Measurements from ENCODE around the gene RPS6KB2. TPM values are rescaled to one million over a fixed set of nuclear protein-coding genes. Genes with fewer than 3 reads are reported as not detected.

Gene RPS6KB2
- total RNA-seq, 1 experiment from 2014 or later: 170 TPM

- peak overlapping the region; percentile 99 for H3K4me2 ChIP-seq (ENCODE audit: low read length)
- H3K36me3 ChIP-seq (ENCODE audit: low read depth, low read length): no peaks in the 10 kb centered on the region
- intact Hi-C loops (cut with micrococcal nuclease): loop anchor here (1.0 to 5.0 kb wide), 2 partner anchors 41 to 67 kb away; partner anchors contain the start of genes PPP1CA and RPS6KB2
- ATAC-seq (no peak), DNase-seq (no peak)
- TF ChIP-seq EZH2phosphoT487 (IDR thresholded peaks at IDR 0.05; ENCODE audit: borderline replicate concordance, low read length): no peak
- TF ChIP-seq EZH2 (IDR thresholded peaks at IDR 0.05; ENCODE audit: low read length, unreplicated experiment): no peak
- TF ChIP-seq, protein P1, sequence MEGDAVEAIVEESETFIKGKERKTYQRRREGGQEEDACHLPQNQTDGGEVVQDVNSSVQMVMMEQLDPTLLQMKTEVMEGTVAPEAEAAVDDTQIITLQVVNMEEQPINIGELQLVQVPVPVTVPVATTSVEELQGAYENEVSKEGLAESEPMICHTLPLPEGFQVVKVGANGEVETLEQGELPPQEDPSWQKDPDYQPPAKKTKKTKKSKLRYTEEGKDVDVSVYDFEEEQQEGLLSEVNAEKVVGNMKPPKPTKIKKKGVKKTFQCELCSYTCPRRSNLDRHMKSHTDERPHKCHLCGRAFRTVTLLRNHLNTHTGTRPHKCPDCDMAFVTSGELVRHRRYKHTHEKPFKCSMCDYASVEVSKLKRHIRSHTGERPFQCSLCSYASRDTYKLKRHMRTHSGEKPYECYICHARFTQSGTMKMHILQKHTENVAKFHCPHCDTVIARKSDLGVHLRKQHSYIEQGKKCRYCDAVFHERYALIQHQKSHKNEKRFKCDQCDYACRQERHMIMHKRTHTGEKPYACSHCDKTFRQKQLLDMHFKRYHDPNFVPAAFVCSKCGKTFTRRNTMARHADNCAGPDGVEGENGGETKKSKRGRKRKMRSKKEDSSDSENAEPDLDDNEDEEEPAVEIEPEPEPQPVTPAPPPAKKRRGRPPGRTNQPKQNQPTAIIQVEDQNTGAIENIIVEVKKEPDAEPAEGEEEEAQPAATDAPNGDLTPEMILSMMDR (conservative IDR thresholded peaks at IDR 0.05; ENCODE audit: low read depth, low read length): no peak
- no peaks in the 10 kb centered on the region for H3K9me3 ChIP-seq (ENCODE audit: low read length)
- TSS peak; percentile 22 for BruUV-seq (replicated peaks)
- ChIA-PET CTCF (interaction anchor here (0.7 to 2.0 kb wide), 2 partner anchors 67 to 117 kb away, joined by 3 to 15 read pairs; partner anchors contain the start of gene PPP1CA), POLR2A (ENCODE audit: unreplicated experiment) (no interaction called here)
- H3K79me2 ChIP-seq (ENCODE audit: low read length): peaks cover 28% of the 10 kb centered on the region
- no peaks in the 10 kb centered on the region for H4K20me1 ChIP-seq (ENCODE audit: low read length)
- peak overlapping the region; percentile 59; the same call in 1 of the 2 replicates for H2AFZ ChIP-seq (ENCODE audit: low read length)
- peak overlapping the region; percentile 98 for H3K9ac ChIP-seq (ENCODE audit: low read length)
- no peaks in the 10 kb centered on the region for H3K27me3 ChIP-seq (ENCODE audit: low read length)
- peaks cover 38% of the 10 kb centered on the region for H3K4me1 ChIP-seq (ENCODE audit: insufficient read depth, low read length)
- H3K27ac ChIP-seq (ENCODE audit: low read length): peak overlapping the region; percentile 90
- no peaks in the 10 kb centered on the region for H3K9me2 ChIP-seq (replicated peaks; ENCODE audit: low read length)
- peak overlapping the region; percentile 85 for H3K4me3 ChIP-seq (ENCODE audit: low read length)
- H3F3A ChIP-seq (ENCODE audit: low read length, unreplicated experiment): peaks cover 10% of the 10 kb centered on the region
Observed at GRCh38 chr11:67468456-67468758, 40.1 kb downstream of the RPS6KB2 start.

DNA sequence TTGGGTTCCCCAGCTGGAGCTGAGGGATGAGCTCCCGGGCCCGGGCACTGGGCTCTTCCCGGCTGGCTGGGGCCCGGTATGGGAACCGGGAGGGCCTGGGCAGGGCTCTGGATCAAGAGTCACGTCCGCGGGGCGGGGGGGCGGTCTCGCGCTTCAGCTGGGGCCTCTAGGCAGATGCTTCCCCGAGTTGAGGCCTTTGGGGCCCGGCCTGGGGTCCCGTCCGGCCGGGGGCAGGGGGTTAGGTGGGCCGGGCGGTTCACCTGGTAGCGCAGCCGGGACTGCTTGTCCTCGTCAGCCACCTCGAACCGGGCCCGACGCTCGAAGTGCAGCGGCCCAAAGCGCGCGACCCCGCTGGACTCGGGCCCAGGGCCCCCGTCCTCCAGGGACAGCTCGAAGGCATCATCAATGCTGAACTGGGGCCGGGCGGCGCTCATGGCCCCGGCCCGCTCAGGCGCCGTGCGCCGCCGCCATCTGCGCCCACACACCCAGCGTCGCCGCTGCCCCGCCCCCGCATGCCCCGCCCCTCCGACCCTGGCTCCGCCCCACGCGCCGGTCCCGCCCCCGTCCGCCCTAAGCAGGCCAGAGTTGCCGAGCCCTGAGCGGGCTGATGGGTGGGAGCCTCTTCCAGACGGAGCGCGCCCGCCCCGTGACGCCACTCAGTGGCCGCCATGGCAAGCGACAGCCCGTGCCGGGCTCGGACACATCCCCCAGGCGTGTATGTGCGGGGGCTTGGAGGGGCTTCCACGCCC, 40.6 kb downstream of the RPS6KB2 start, which contains the start of gene TMEM134:
Gene TMEM134 (minus strand): TSS at position 493 of the 749 bp plus-strand sequence. CDS start 59 bp downstream, at position 434.
- Histone ChIP-seq H3K4me3 (ENCODE audit: low read length) (peak within 1 kb of the TSS; percentile 85), H3K4me2 (ENCODE audit: low read length) (peak within 1 kb of the TSS; percentile 99), H3K27me3 (ENCODE audit: low read length) (no peaks in the 10 kb centered on the region), H3K36me3 (ENCODE audit: low read depth, low read length) (no peaks in the 10 kb centered on the region), H3K9ac (ENCODE audit: low read length) (peak within 1 kb of the TSS; percentile 98), H3K9me3 (ENCODE audit: low read length) (no peaks in the 10 kb centered on the region), H3F3A (ENCODE audit: low read length, unreplicated experiment) (peaks cover 8% of the 10 kb centered on the region), H3K4me1 (ENCODE audit: insufficient read depth, low read length) (peaks cover 33% of the 10 kb centered on the region), H3K27ac (ENCODE audit: low read length) (peak within 1 kb of the TSS; percentile 90), H3K9me2 (replicated peaks; ENCODE audit: low read length) (no peaks in the 10 kb centered on the region), H3K79me2 (ENCODE audit: low read length) (peaks cover 24% of the 10 kb centered on the region), H4K20me1 (ENCODE audit: low read length) (no peaks in the 10 kb centered on the region), H2AFZ (ENCODE audit: low read length) (peak within 1 kb of the TSS; percentile 83)
- POLR2A ChIA-PET (ENCODE audit: unreplicated experiment): no interaction called here
- BruUV-seq (replicated peaks): no TSS peak
- CTCF ChIA-PET: interaction anchor here (0.7 to 2.0 kb wide), 2 partner anchors 67 to 118 kb away, joined by 3 to 15 read pairs; partner anchors contain the start of gene PPP1CA
- TF ChIP-seq, protein P1 (conservative IDR thresholded peaks at IDR 0.05; ENCODE audit: low read depth, low read length): peak; percentile 65
- TF ChIP-seq EZH2 (IDR thresholded peaks at IDR 0.05; ENCODE audit: low read length, unreplicated experiment): no peak
- peak; percentile 65 for ATAC-seq
- DNase-seq: peak; percentile 92
- intact Hi-C loops (cut with micrococcal nuclease): loop anchor here (1.0 to 5.0 kb wide), 3 partner anchors 39 to 68 kb away; partner anchors contain the start of genes CDK2AP2, PPP1CA and RPS6KB2

GRCh38 chr11:67469508-67469811, 41.2 kb downstream of the RPS6KB2 start:
- intact Hi-C loops (cut with micrococcal nuclease): loop anchor here (1.0 to 5.0 kb wide), 2 partner anchors 39 to 42 kb away; partner anchors contain the start of genes CDK2AP2 and RPS6KB2
- ChIA-PET POLR2A (ENCODE audit: unreplicated experiment) (no interaction called here), CTCF (interaction anchor here (2.0 kb wide), 1 partner anchor 68 kb away, joined by 15 read pairs; the partner anchor contains the start of gene PPP1CA)
- Histone ChIP-seq H3F3A (ENCODE audit: low read length, unreplicated experiment) (peaks cover 4% of the 10 kb centered on the region), H3K79me2 (ENCODE audit: low read length) (peaks cover 24% of the 10 kb centered on the region), H4K20me1 (ENCODE audit: low read length) (no peaks in the 10 kb centered on the region), H2AFZ (ENCODE audit: low read length) (peak overlapping the region; percentile 83), H3K4me2 (ENCODE audit: low read length) (peak overlapping the region; percentile 86), H3K9ac (ENCODE audit: low read length) (peak overlapping the region; percentile 67), H3K27me3 (ENCODE audit: low read length) (no peaks in the 10 kb centered on the region), H3K9me3 (ENCODE audit: low read length) (no peaks in the 10 kb centered on the region), H3K9me2 (replicated peaks; ENCODE audit: low read length) (no peaks in the 10 kb centered on the region), H3K27ac (ENCODE audit: low read length) (no peak overlapping the region; the same call in 1 of the 2 replicates), H3K4me3 (ENCODE audit: low read length) (peak overlapping the region; percentile 85), H3K36me3 (ENCODE audit: low read depth, low read length) (no peaks in the 10 kb centered on the region), H3K4me1 (ENCODE audit: insufficient read depth, low read length) (peaks cover 28% of the 10 kb centered on the region)
- ATAC-seq: no peak
- TSS peak; percentile 59 for BruUV-seq (replicated peaks)
- TF ChIP-seq EZH2 (IDR thresholded peaks at IDR 0.05; ENCODE audit: low read length, unreplicated experiment): no peak
- TF ChIP-seq, protein P1 (conservative IDR thresholded peaks at IDR 0.05; ENCODE audit: low read depth, low read length): 0 out of 2 replicates have a peak, but pooled peaks have one; percentile 9
- no peak for TF ChIP-seq EZH2phosphoT487 (IDR thresholded peaks at IDR 0.05; ENCODE audit: borderline replicate concordance, low read length)
- no peak for DNase-seq

Measured in PC-3 (cell line).